Calu3 (cell line): ENCODE measurements around the gene ANKMY1. TPM values are rescaled to one million over a fixed set of nuclear protein-coding genes. Genes with fewer than 3 reads are reported as not detected.

Source experiments
- BruUV-seq: library from RNA; stranded (reverse); fragments of 400-500 nt; replicated peaks from 2 replicates; lab custom pipeline; 2021; lab: Mats Ljungman, UMichigan
- CTCF ChIA-PET: fragments of 300-600 bp; sonication (Branson Sonifier 250); formaldehyde crosslinking; loops from one replicate; lab custom pipeline; 2022; ENCODE audit warnings: antibody characterized with exemption; lab: Charles Lee
- DNase-seq: peaks from one replicate; pipeline ENCODE4 v3.0.0; 2022
- H3K27ac Mint-ChIP-seq: one replicate; pipeline ENCODE4 v1.8.0; 2022; ENCODE audit warnings: mixed read lengths; ENCODE audit not compliant: unreplicated experiment
- H3K27me3 Mint-ChIP-seq: one replicate; pipeline ENCODE4 v1.8.0; 2022; ENCODE audit warnings: mixed read lengths; ENCODE audit not compliant: unreplicated experiment
- H3K36me3 Mint-ChIP-seq: one replicate; pipeline ENCODE4 v1.8.0; 2022; ENCODE audit warnings: mild to moderate bottlenecking, moderate library complexity, mixed read lengths; ENCODE audit not compliant: insufficient read depth, unreplicated experiment
- H3K4me1 Mint-ChIP-seq: one replicate; pipeline ENCODE4 v1.8.0; 2022; ENCODE audit warnings: mild to moderate bottlenecking, low read depth, mixed read lengths; ENCODE audit not compliant: unreplicated experiment
- H3K4me3 Mint-ChIP-seq: one replicate; pipeline ENCODE4 v1.8.0; 2022; ENCODE audit warnings: mild to moderate bottlenecking, low read depth, moderate library complexity, mixed read lengths; ENCODE audit not compliant: unreplicated experiment
- H3K9me3 Mint-ChIP-seq: one replicate; pipeline ENCODE4 v1.8.0; 2022; ENCODE audit warnings: low read depth, mixed read lengths; ENCODE audit not compliant: unreplicated experiment
- CTCF ChIP-seq: fragments of 200-600 bp; IDR thresholded peaks from one replicate; pipeline ENCODE4 v1.8.0; 2022; ENCODE audit warnings: antibody characterized with exemption; ENCODE audit not compliant: unreplicated experiment
- intact Hi-C: fragments of 100-400 bp; cut with micrococcal nuclease; formaldehyde crosslinking; loops from one replicate; pipeline ENCODE4 v1.10.0; 2022; ENCODE audit not compliant: unreplicated experiment
- total RNA-seq: library from RNA; stranded (reverse); gene quantifications from 2 replicates; pipeline ENCODE4 v1.2.3, GENCODE V29; 2022

The ANKMY1 gene
- total RNA-seq, 1 experiment from 2014 or later: 38.2 TPM

- no peak for DNase-seq
- TSS peak; percentile 39 for BruUV-seq
- H3K4me1 Mint-ChIP-seq: no peaks in the 10 kb centered on the region
- H3K4me3 Mint-ChIP-seq: no peak overlapping the region
- H3K27ac Mint-ChIP-seq: no peak overlapping the region
- no peak for TF ChIP-seq CTCF
- H3K9me3 Mint-ChIP-seq: no peaks in the 10 kb centered on the region
- intact Hi-C loops: no loop called here
- peaks cover 18% of the 10 kb centered on the region for H3K36me3 Mint-ChIP-seq
- H3K27me3 Mint-ChIP-seq: no peaks in the 10 kb centered on the region
- CTCF ChIA-PET: no interaction called here
Observed at GRCh38 chr2:240467659-240468302, 90.0 kb downstream of the ANKMY1 start.

- intact Hi-C loops: no loop called here
- Mint-ChIP-seq H3K4me1 (no peaks in the 10 kb centered on the region), H3K4me3 (no peak overlapping the region), H3K36me3 (peaks cover 18% of the 10 kb centered on the region), H3K27me3 (no peaks in the 10 kb centered on the region), H3K9me3 (no peaks in the 10 kb centered on the region), H3K27ac (no peak overlapping the region)
- DNase-seq: no peak
- CTCF ChIA-PET: no interaction called here
- BruUV-seq: no TSS peak
- TF ChIP-seq CTCF: no peak
Observed at GRCh38 chr2:240467149-240467642, 90.6 kb downstream of the ANKMY1 start.

- no TSS peak for BruUV-seq
- H3K27me3 Mint-ChIP-seq: no peaks in the 10 kb centered on the region
- CTCF ChIA-PET: no interaction called here
- intact Hi-C loops: no loop called here
- H3K9me3 Mint-ChIP-seq: no peaks in the 10 kb centered on the region
- H3K27ac Mint-ChIP-seq: no peak overlapping the region
- H3K4me1 Mint-ChIP-seq: no peaks in the 10 kb centered on the region
- no peak for TF ChIP-seq CTCF
- H3K36me3 Mint-ChIP-seq: peaks cover 18% of the 10 kb centered on the region
- no peak overlapping the region for H3K4me3 Mint-ChIP-seq
- DNase-seq: no peak
Observed at GRCh38 chr2:240466579-240467148, 91.1 kb downstream of the ANKMY1 start.

GRCh38 chr2:240465765-240466578 is 91.8 kb downstream of the ANKMY1 start:
- Mint-ChIP-seq H3K36me3 (peaks cover 18% of the 10 kb centered on the region), H3K4me1 (no peaks in the 10 kb centered on the region), H3K27ac (no peak overlapping the region), H3K9me3 (no peaks in the 10 kb centered on the region), H3K4me3 (no peak overlapping the region), H3K27me3 (no peaks in the 10 kb centered on the region)
- BruUV-seq: no TSS peak
- no peak for DNase-seq
- intact Hi-C loops: no loop called here
- CTCF ChIA-PET: no interaction called here
- TF ChIP-seq CTCF: no peak
